A549 (cell line): ENCODE data around the gene INPP5A. TPM values are rescaled to one million over a fixed set of nuclear protein-coding genes. Genes with fewer than 3 reads are reported as not detected.

Experiments
- ATAC-seq, 2 experiments: fragments of 200-7000 bp in 1 of 2; fragments of >200 bp in 1 of 2; cut with Nextera tagmentation in 1 of 2; cut with Tn5 transposase in 1 of 2; 3 replicates each; pipeline versions ENCODE4 v1.8.0 to v1.9.1; 2018 to 2020; ENCODE audit warnings: mild to moderate bottlenecking in 1 of 2, moderate library complexity in 1 of 2
- CTCF ChIA-PET: fragments of 300-600 bp; sonication (Branson Sonifier 250); formaldehyde crosslinking; extraction: SDS; loops from one replicate; lab custom pipeline; 2021; ENCODE audit warnings: antibody characterized with exemption, inconsistent platforms; lab: Yijun Ruan, JAX
- POLR2A ChIA-PET: fragments of 350-600 bp; formaldehyde crosslinking; extraction: SDS; loops from one replicate; lab custom pipeline; 2021; ENCODE audit warnings: antibody characterized with exemption, inconsistent platforms; lab: Yijun Ruan, JAX
- DNase-seq, 2 experiments: peaks; one replicate each; pipeline versions ENCODE4 v3.0.0 to v3.0.0-alpha.2; 2011 to 2016; ENCODE audit warnings: low read depth in 1 of 2, low spot score in 1 of 2
- FAIRE-seq: peaks from 2 replicates; lab custom pipeline; 2011; peaks lifted over from hg19 to GRCh38; lab: Jason Lieb, UNC
- H3K27ac ChIP-seq, 2 experiments: fragments of >200 bp; sonication (Bioruptor Twin); formaldehyde crosslinking; 3 replicates each; pipeline ENCODE4 v1.5.1; 2016 to 2017
- H3K4me1 ChIP-seq: fragments of >200 bp; sonication (Bioruptor Twin); formaldehyde crosslinking; 3 replicates; pipeline ENCODE4 v1.6.1; 2016
- H3K4me2 ChIP-seq: fragments of >200 bp; sonication (Bioruptor Twin); formaldehyde crosslinking; 3 replicates; pipeline ENCODE4 v1.6.1; 2016
- H3K4me3 ChIP-seq: fragments of >200 bp; sonication (Bioruptor Twin); formaldehyde crosslinking; 3 replicates; pipeline ENCODE4 v1.5.1; 2016
- H3K9me3 ChIP-seq: fragments of >200 bp; sonication (Bioruptor Twin); formaldehyde crosslinking; 3 replicates; pipeline ENCODE4 v1.6.1; 2016
- BHLHE40 ChIP-seq: IDR thresholded peaks from 2 replicates; pipeline ENCODE4 v1.6.1; 2012; ENCODE audit warnings: low read depth, low read length, inconsistent platforms
- CBX2 ChIP-seq: fragments of 200-600 bp; sonication (generic); IDR thresholded peaks from 2 replicates; pipeline ENCODE4 v1.6.1; 2016; ENCODE audit warnings: low read depth, mild to moderate bottlenecking, borderline replicate concordance
- CBX8 ChIP-seq: fragments of 200-600 bp; sonication (generic); IDR thresholded peaks from 2 replicates; pipeline ENCODE4 v1.6.1; 2016
- CHD2 ChIP-seq: fragments of 150-350 bp; IDR thresholded peaks from 2 replicates; pipeline ENCODE4 v1.6.1; 2014; ENCODE audit warnings: low read length; ENCODE audit not compliant: partially characterized antibody
- EHMT2 ChIP-seq: fragments of 200-600 bp; sonication (generic); IDR thresholded peaks from 2 replicates; pipeline ENCODE4 v1.6.1; 2016; ENCODE audit warnings: antibody characterized with exemption, low read depth, mild to moderate bottlenecking, moderate library complexity
- FOXS1 ChIP-seq: fragments of 250-450 bp; sonication (Bioruptor Pico); IDR thresholded peaks from 2 replicates; pipeline ENCODE4 v1.5.0; 2020; ENCODE audit warnings: mild to moderate bottlenecking, moderate library complexity
- HES2 ChIP-seq: fragments of >200 bp; sonication (Bioruptor Twin); formaldehyde crosslinking; IDR thresholded peaks from 2 replicates; pipeline ENCODE4 v1.6.1; 2016
- HOXB13 ChIP-seq: fragments of 250-450 bp; sonication (Bioruptor Pico); IDR thresholded peaks from 2 replicates; pipeline ENCODE4 v1.5.0; 2020; ENCODE audit warnings: low read depth, mild to moderate bottlenecking, moderate library complexity
- HOXB5 ChIP-seq: fragments of 250-450 bp; sonication (Bioruptor Pico); IDR thresholded peaks from 2 replicates; pipeline ENCODE4 v1.5.0; 2020; ENCODE audit warnings: mild to moderate bottlenecking, moderate library complexity
- KDM5A ChIP-seq: fragments of 200-600 bp; sonication (generic); IDR thresholded peaks from 2 replicates; pipeline ENCODE4 v1.6.1; 2016; ENCODE audit warnings: antibody characterized with exemption, mild to moderate bottlenecking
- MYC ChIP-seq: IDR thresholded peaks from 2 replicates; pipeline ENCODE4 v1.6.1; 2012; ENCODE audit warnings: mild to moderate bottlenecking, inconsistent platforms, low read length, improper control_type of control experiment, borderline replicate concordance
- POLR2A ChIP-seq: IDR thresholded peaks from 2 replicates; pipeline ENCODE4 v1.6.1; 2012; ENCODE audit warnings: mild to moderate bottlenecking, low read length
- POLR2AphosphoS2 ChIP-seq: conservative IDR thresholded peaks from 2 replicates; pipeline ENCODE4 v1.6.1; 2012; ENCODE audit warnings: low read length, improper control_type of control experiment, inconsistent platforms
- REST ChIP-seq: fragments of 200-600 bp; sonication (generic); IDR thresholded peaks from 2 replicates; pipeline ENCODE4 v1.6.1; 2016; ENCODE audit warnings: antibody characterized with exemption, mild to moderate bottlenecking, moderate library complexity
- TFCP2L1 ChIP-seq: fragments of 250-450 bp; sonication (Bioruptor Pico); IDR thresholded peaks from 2 replicates; pipeline ENCODE4 v1.5.0; 2021; ENCODE audit warnings: mild to moderate bottlenecking
- USF2 ChIP-seq: fragments of 450-650 bp; IDR thresholded peaks from 2 replicates; pipeline ENCODE4 v1.6.1; 2014; ENCODE audit warnings: antibody characterized with exemption
- ZFP36 ChIP-seq: fragments of 450-650 bp; IDR thresholded peaks from 2 replicates; pipeline ENCODE4 v1.6.1; 2014; ENCODE audit warnings: borderline replicate concordance; ENCODE audit not compliant: partially characterized antibody
- ZNF302 ChIP-seq: fragments of 250-450 bp; sonication (Bioruptor Pico); IDR thresholded peaks from 2 replicates; pipeline ENCODE4 v1.9.0; 2021; ENCODE audit warnings: inconsistent platforms, mild to moderate bottlenecking, moderate library complexity
- ZSCAN20 ChIP-seq: fragments of 250-450 bp; sonication (Bioruptor Pico); IDR thresholded peaks from 2 replicates; pipeline ENCODE4 v1.8.0; 2022; ENCODE audit warnings: mild to moderate bottlenecking, moderate library complexity
- WGBS: methylation state at CpG from one replicate; pipeline ENCODE4 v1.1.6; 2017; ENCODE audit errors: missing lambda C conversion rate; 5-methylcytosine and 5-hydroxymethylcytosine counted together
- polyA plus RNA-seq, 4 experiments: library from polyadenylated mRNA; depleted of rRNA in 3 of 4; stranded (reverse); fragments of >200 nt; fragmentation: RNase III in 1 of 4; extraction: RNeasy Plus Mini Kit Qiagen cat#74134 plus additional on column Dnase treatment in 1 of 4; gene quantifications; 2 replicates in 3 of 4; 3 replicates in 1 of 4; pipeline ENCODE4 v1.2.3, GENCODE V29; 2011 to 2017

INPP5A gene
- polyA plus RNA-seq, 2 of the 4 experiments (the other 2 are of a cell fraction), result 13.7 to 15.1 TPM

- Histone ChIP-seq H3K4me3 (no peak overlapping the region), H3K9me3 (no peaks in the 10 kb centered on the region), H3K4me2 (peak overlapping the region; percentile 96), H3K27ac (peak overlapping the region in 1 of 2 experiments; percentile 93; a peak in 3 of 6 replicates), H3K4me1 (peaks cover 20% of the 10 kb centered on the region)
- 100% methylated on average over 2 of the region's 2 CpGs for WGBS
- FAIRE-seq (no peak), ATAC-seq (no peak), DNase-seq (no peak)
- ChIA-PET CTCF (interaction anchor here (0.7 to 1.7 kb wide), 4 partner anchors 31 to 85 kb away, joined by 4 to 7 read pairs (median 4); no protein-coding TSS in a partner anchor), POLR2A (no interaction called here)
- no peak for TF ChIP-seq HOXB13 (CRISPR knock-in tag)
- TF ChIP-seq REST, result no peak
- TF ChIP-seq, all 56 proteins: peak for 0
Observed at GRCh38 chr10:132538790-132539421, 1.3 kb downstream of the INPP5A start.

GRCh38 chr10:132539431-132539839 is 1.8 kb downstream of the INPP5A start:
- TF ChIP-seq ZSCAN20 (CRISPR knock-in tag) (no peak), MYC (no peak), FOXS1 (CRISPR knock-in tag) (no peak), CHD2 (no peak), EHMT2 (no peak), CBX8 (no peak), USF2 (no peak), KDM5A (no peak), TFCP2L1 (CRISPR knock-in tag) (no peak), HES2 (no peak), CBX2 (no peak), POLR2AphosphoS2 (no peak), ZNF302 (CRISPR knock-in tag) (no peak), HOXB5 (CRISPR knock-in tag) (no peak), BHLHE40 (no peak), POLR2A (no peak)
- H3K9me3 ChIP-seq, result no peaks in the 10 kb centered on the region
- peaks cover 20% of the 10 kb centered on the region for H3K4me1 ChIP-seq
- ChIA-PET POLR2A (no interaction called here), CTCF (interaction anchor here (0.7 to 1.7 kb wide), 4 partner anchors 31 to 85 kb away, joined by 4 to 7 read pairs (median 4); no protein-coding TSS in a partner anchor)
- H3K4me3 ChIP-seq, result no peak overlapping the region
- 0 out of 3 replicates have a peak overlapping the region, but pooled peaks have one; percentile 96 for H3K4me2 ChIP-seq
- FAIRE-seq (no peak), ATAC-seq (no peak), DNase-seq (no peak)
- no peak overlapping the region for H3K27ac ChIP-seq
- WGBS, result 89% methylated on average over 11 of the region's 11 CpGs

- DNase-seq (no peak), FAIRE-seq (no peak), ATAC-seq (no peak)
- ChIA-PET CTCF (interaction anchor here (0.7 to 1.3 kb wide), 2 partner anchors 30 to 81 kb away, joined by 4 read pairs; no protein-coding TSS in a partner anchor), POLR2A (no interaction called here)
- no peak overlapping the region for H3K27ac ChIP-seq
- H3K4me1 ChIP-seq, result peaks cover 20% of the 10 kb centered on the region
- H3K9me3 ChIP-seq, result no peaks in the 10 kb centered on the region
- TF ChIP-seq BHLHE40 (no peak), ZFP36 (no peak), TFCP2L1 (CRISPR knock-in tag) (no peak), CHD2 (no peak), HOXB13 (CRISPR knock-in tag) (no peak)
- H3K4me3 ChIP-seq, result no peak overlapping the region
- H3K4me2 ChIP-seq, result no peak overlapping the region
- 84% methylated on average over 5 of the region's 5 CpGs for WGBS
Observed at GRCh38 chr10:132539894-132540293, 2.3 kb downstream of the INPP5A start.
